ENCODE results near the gene PIP5KL1.

Gene PIP5KL1

GRCh38 chr9:127968042-127968441, 37.5 kb upstream of the PIP5KL1 start:
- DNase-seq = no peak

DNA sequence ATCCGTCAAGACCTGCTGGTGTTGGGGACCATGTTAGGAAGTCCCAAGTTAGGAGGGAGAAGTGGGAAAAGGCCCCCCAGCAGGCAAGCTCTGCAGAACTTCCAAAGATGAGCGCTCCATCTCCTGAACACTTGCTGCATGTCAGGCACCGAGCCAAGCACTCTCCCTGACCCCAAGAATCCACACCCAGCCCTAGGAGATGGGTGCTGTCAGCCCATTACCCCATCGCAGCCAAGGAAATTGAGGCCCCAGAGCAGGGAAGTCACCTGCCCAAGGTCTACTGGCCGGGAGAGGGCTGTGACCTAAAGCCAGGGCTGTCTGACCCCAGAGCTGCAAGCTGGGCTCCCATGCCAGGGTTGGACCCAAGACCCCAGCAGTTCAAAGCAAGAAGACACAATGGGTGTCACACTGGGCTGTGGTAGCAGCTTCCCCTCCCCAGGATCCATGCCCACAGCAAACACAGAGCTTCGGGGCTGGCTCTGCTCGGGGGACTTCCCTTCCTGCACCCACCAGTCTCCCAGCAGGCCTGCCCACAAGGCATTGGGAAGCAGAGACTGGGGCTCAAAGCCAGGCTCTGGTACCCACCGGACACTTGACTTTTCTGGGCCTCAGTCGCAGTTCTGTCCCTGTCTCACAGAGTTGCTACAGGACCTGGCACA, 36.7 kb upstream of the PIP5KL1 start:
- no peak for DNase-seq

- no peak for DNase-seq
Observed at GRCh38 chr9:127966416-127967150, 36.0 kb upstream of the PIP5KL1 start.

DNA sequence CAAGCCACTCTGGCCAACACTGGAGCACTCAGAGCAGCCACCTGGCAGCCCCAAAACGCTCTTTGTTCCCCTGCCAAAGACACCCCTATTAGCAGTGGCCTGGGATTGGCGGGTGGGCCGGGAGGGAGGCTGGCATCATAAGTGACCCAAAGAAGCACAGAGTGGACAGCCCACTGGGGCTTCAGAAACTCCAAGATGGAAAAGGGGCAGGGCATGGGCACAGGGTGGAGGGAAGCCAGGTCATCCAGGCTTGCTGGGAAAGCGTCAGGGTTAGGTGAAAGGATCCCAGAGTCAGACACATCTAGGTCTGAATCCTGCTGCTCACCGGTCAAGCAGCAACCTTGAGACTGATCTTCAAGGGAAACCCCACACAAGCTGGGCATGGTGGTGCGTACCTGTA, 35.4 kb upstream of the PIP5KL1 start:
- DNase-seq = no peak

DNA sequence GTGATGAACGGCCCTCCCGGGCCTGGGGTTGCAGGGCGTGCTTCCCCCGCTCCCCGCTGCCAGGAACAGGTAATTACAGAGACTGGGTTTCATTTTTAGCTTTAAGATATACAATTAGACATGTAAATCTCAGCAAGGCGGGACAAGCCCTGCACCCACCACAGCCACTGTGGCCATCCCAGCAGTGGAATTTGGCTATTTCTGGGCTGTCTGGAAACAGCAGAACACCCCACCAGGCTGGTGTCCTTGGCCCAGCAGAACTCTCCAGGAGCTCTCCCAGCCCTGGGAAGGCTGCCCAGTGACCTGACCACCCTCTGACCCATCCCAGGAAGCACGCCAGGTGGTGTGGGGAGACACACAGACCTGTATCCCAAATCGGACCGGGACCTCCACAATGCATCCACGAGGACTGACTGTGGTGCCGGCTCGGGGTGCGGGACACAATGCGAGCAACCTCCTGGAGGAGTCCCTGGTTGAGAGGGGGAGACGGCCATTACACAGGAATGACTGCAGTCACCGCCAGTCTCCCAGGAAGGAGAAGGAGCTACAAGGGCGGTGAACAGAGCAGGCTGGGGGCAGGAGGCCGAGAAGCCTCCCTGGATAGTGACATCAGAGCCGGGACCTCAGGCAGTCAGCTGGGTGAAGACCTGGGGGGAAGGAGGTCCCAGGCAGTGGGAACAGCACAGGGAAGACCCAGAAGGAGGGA, 32.9 kb upstream of the PIP5KL1 start:
- no peak for DNase-seq

DNA sequence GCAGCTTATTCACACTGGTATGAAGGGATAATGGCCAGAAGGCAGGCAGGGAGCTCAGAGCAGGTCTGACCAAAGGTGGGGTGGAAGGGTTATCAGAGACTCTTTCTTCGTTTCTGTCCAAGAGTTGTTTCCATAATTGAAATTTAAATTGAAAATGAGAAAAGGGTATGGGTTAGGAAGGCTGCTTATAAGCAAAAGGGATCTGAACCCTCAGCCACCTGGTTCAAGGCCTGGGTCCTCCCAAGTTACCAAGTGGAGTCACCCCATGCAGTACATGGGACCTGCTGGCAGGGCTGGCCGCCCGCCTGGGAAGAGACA, 32.4 kb upstream of the PIP5KL1 start:
- DNase-seq = no peak

DNA sequence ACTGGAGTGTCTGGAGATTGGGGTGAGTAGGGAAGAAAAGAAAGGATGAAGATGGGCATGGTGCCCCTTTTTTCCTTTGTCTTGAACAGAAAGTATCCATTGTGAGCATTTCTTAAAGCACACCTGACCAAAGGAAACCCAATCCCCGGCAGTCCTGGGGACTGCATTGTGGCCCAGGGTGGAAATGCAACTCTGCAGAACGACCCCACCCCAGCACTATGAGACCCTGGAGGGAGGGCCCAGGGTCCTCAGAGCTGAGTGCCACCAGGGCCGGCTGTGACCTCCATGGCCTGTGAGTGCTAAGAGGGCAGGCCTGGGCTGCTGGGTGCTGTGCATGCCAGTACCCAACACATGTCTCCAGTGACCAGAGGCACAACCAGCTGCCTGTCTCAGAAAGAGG, 31.7 kb upstream of the PIP5KL1 start:
- no peak for DNase-seq

DNA sequence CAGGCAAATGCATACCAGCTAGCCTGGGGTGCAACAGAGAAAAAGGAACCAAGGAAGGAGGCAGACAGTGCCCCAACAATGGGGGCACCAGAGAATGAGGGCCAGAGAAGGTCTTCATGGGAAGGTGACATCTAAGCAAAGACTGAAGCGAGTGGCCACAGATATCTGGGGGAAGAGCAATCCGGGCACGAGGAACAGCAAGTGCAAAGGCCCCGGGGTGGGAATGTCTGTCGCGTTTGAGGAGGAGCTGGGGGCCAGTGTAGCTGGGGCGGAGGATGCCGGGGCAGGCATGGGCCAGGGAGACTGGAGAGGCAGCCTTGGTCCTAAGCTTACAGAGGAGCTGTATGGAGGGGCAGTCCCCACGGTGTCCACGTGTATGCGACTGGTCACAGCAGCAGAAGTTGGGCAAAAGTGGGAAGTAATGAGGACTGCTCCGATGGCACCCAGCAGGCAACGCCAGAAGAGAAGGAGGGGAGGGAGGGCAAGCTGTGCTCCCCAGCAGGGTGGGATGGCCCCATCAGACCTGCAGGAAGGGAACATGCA, 31.1 kb upstream of the PIP5KL1 start:
- no peak for DNase-seq

GRCh38 chr9:127961155-127961490, 30.5 kb upstream of the PIP5KL1 start:
- DNase-seq = no peak

DNA sequence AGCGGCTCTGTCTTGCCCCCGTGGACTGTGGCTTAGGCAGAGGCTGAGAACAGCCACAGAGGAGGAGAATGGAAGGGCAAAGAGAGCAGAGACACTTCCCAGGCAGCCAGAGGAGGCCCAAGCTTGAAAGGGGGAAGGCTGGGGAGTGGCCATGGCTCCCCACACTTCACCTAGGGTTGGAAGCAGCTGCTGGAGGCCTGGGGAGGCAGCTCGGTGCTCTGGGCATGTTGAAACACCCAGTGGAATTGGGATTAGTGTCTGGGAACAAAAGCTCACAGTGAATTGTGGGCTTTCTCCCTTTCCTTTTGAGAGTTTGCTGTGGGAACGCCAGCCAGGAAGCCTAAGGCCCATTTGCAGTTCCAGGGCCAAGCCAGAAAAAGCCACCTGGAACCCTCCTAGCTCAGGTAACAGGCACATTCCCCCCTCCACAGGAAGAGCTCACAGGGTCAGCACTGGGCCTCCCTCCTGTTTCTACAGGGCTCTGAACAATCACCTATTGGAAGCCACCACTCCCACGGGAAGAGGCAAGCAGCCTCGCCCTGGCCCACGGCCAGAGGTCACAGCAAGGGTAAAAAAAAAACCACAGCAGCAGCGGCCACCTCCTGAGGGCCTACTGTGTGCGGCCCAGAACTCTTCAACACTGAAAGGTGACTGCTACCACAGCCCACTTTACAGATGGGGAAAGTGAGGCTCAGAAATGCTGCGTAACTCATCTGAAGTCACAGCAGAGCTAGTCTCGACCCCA, 30.0 kb upstream of the PIP5KL1 start:
- no peak for DNase-seq

- no peak for DNase-seq
Observed at GRCh38 chr9:127959841-127960409, 29.3 kb upstream of the PIP5KL1 start.

DNA sequence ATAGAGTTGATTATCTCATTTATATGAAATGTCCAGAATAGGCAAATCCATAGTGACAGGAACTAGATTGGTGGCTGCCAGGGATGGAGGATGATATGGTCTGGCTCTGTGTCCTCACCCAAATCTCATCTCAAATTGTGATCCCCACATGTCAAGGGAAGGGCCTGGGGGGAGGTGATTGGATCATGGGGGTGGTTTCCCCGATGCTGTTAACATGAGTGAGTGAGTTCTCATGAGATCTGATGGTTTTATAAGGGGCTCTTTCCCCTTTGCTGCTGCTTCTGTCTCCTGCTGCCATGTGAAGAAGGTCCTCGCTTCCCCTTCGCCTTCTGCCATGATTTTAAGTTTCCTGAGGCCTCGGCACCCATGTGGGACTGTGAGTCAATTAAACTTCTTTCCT, 28.8 kb upstream of the PIP5KL1 start:
- DNase-seq = no peak

DNA sequence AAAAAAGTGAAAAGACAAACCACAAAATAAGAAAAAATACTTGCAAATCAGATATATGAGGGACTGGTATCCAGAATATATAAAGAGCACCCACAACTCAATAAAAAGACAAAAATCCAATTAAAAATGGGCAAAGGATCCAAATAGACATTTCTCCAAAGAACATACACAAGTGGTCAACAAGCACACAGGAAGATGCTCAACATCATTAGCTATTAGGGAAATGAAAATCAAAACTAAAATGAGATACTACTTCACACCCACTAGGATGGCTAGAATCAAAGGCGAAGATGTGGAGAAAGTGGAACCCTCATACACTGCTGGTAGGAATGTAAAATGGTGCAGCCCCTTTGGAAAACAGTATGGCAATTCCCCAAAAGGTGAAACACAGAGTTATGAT, 28.2 kb upstream of the PIP5KL1 start:
- no peak for DNase-seq

DNA sequence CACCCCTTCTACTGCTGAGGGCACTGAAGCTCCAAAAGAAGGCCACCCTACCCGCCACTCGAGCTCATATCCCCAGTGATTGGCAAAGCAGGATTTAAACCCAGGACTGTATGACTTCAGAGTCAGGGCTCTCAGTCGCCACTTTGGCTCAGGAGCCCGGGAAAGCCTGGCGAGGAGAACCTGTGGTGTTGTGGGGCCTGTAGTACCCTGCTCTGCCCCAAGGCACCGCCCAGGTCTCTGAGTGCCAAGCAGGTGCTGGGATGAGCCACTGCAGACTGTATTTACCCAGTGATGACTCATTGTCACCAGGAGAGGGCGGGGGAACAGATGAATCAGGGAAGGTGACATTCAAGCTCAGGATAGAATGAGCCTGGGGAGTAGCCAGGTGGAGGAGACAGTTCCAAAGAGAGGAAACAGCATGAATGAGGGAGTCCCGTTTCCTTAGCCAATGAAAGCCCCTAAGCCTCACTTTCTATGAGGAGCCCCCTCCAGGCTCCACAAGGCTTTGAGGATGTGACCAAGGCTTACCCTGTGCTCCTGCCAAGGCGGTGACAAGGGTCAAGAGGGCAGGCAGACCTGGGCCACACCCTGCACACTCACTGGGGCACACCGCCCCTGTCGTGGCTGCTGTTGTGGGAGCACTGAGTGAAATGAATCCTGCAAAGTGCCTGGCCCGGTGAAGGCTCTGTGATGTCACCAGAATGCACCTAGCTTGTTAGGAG, 24.9 kb upstream of the PIP5KL1 start:
- peak; percentile 59 for DNase-seq

DNA sequence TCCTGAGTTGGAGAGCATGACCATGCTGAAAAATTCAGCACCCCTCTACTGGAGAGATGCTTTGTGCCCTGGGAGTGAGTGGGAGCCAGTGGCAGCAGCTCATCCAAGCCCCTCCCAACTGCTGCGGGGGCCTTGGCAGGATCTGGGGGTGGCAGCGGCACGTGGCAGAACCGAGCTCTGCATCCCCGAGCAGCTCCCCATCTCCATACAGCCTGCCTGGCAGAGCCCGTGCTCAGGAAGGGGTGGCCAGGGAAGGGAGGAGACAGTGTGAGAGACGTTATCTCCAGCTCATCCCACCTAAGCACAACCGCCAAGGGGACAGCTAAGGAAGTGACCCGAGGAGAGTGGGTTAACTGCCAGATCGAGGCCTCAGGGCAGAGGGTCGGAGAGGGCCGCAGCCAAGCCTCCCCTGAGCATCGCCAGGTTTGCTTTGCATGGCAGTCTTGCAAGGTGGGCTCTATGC, 24.3 kb upstream of the PIP5KL1 start:
- DNase-seq = no peak

DNA sequence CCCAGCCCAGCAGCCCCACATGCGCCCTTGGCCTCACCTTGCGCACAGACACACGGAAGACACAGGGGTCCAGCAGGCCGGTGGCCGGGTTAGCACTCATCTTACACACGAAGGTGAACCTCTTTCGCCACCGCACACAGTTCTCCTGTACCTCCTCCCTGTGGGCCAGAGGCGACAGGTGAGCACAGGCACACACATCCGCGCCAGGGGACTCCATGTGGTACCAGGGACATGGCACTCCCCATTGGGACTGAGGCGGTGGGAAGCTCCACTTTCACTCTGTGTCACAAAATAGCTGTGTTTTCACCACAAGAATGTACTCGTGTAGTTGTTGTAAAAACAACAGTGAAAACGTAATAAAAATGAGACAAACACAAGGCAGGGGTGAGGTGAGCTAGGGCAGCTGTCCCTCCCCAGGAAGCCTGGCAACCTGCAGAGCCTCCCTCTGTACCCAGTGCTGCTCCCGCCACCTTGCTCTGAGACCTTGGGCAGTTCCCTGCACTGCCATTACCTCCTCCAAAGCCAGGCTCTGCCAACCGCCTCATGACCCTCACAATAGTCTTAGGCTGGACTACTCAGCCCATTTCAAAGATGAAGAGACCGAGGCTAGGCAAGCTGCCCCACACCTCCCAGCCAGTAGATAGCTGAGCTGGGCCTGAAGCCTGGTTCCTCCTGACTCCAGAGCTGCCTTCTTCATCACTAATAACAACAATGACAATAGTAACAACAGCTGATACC, 23.4 kb upstream of the PIP5KL1 start:
- no peak for DNase-seq

DNA sequence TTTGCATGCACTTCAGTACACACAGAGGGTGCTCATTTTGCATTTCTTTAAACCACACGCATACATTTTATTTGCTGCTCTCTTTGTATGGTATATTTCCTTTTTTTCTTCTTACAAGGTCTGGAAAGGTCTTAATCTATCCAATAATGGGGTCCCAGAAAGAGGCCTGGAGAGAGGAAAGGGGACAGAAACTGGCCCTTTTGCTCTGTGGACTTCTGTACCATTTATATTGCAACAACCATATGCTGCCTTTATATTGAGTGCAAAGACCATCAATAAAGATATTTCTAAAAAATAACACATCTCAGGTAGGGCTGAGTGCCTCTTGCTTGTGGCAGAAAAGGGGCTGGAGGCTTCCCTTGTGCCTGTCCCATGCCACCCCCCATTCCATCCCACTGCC, 22.6 kb upstream of the PIP5KL1 start:
- no peak for DNase-seq

DNA sequence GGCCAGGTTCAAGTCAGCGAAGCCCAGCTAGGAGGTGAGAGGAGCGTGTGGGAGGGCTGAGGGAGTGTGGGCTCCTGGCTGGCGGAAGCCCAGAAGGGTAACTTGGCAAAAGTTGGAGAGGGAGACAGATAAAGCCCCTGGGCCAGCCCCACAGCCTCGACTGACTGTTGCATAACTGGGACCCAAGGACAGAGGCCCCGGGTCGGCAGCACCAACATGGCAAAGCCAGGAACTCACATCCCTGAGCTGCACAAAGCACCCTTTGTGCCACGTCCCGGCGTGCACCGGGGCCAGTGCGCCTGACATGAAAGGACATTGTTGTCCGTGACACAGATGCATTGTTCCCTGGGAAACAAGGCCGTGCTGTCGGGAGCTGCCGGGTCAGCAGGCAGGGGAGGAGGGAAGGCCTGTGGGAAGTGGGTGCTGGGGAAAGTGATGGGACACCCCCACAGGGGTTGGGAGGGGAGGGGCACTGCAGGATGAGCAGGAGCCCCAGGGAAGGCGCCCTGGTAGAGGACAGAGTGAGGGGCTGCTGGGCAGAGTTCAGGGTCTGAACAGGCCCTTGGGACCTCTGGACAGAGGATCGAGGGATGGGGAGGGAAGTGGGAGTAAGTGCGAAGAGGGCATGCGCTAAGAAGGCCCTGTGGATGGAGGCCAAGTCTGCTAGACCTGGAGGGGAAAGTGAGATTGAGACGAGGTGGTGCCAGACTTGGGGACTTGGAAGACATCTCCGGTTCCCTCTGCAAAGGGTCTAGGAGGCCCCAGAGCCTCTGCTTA, 20.1 kb upstream of the PIP5KL1 start:
- DNase-seq = no peak

DNA sequence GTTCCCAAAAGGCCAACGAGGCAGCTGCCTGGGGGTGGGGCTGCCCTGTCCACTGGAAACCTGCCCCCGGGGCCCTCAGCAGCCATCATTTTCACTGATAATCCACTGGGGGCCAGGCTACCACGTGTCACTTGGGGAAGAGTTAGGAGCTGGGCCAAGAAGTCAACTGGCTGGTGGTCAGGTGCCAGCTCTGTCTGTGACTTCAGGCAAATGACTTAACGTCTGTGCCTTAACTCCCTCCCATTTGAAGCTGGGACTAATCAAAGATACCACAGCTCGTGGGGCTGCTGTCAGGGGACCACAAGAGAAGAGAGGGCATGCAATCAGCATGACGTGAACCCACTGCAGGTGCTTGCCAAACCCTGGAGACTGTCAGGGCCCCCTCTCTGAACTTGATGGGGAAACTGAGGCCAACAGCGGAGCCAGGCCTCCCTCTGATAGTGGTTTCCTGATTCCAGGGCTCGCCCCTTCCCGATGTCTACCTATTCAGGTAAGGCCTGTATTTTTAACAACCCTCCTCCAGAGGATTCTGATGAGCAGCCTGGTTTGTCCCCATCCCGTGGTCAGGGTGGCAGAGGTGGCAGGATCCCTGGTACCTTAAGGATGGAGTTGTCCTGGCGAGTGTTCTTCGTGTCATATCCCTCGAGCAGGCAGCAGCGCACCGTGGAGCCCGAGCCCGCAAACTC, 19.4 kb upstream of the PIP5KL1 start:
- DNase-seq = peak; percentile 84

Data from hematopoietic multipotent progenitor cell treated with erythropoietin and hydrocortisone succinate and interleukin-3 and kit ligand, for 8 days (in vitro differentiated cells).